ENCODE results near the gene GFOD1. TPM values are rescaled to one million over a fixed set of nuclear protein-coding genes. Genes with fewer than 3 reads are reported as not detected.

GFOD1 gene
- total and polyA plus RNA-seq, 7 donors: 5.9 to 34.2 (median 16.7) TPM

DNA sequence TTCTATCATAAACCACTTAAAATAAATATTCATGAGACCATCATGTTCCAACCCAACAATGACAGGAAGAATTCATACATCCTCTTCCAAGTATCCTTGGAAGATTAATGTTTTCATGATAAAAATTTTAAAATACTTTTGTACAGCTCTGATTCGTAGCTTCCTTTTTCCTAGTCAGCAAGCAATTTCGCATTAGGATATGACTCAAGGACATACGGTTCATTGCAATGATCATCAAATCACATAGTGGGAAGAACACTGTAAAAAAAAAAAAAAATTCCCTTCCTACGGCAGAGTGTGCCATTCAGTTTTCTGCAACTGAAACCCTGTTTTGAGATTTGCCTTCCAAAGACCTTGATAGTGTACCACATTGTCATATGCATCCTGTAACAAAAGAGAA lies 35.3 kb upstream of the GFOD1 start:
- TF ChIP-seq, protein P1, sequence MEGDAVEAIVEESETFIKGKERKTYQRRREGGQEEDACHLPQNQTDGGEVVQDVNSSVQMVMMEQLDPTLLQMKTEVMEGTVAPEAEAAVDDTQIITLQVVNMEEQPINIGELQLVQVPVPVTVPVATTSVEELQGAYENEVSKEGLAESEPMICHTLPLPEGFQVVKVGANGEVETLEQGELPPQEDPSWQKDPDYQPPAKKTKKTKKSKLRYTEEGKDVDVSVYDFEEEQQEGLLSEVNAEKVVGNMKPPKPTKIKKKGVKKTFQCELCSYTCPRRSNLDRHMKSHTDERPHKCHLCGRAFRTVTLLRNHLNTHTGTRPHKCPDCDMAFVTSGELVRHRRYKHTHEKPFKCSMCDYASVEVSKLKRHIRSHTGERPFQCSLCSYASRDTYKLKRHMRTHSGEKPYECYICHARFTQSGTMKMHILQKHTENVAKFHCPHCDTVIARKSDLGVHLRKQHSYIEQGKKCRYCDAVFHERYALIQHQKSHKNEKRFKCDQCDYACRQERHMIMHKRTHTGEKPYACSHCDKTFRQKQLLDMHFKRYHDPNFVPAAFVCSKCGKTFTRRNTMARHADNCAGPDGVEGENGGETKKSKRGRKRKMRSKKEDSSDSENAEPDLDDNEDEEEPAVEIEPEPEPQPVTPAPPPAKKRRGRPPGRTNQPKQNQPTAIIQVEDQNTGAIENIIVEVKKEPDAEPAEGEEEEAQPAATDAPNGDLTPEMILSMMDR (IDR thresholded peaks at IDR 0.05): no peak
- no peaks in the 10 kb centered on the region for H3K36me3 ChIP-seq (ENCODE audit: insufficient read depth in 1 of 2, low read depth in 1 of 2)
- peak overlapping the region; percentile 93 for H3K27ac ChIP-seq
- no peaks in the 10 kb centered on the region for H3K27me3 ChIP-seq (ENCODE audit: insufficient read depth in 3 of 3, low read length in 2 of 3)
- DNase-seq: no peak
- H3K4me1 ChIP-seq: peaks cover 43% of the 10 kb centered on the region
- no peak overlapping the region for H3K4me3 ChIP-seq
- intact Hi-C loops (cut with DNase I): loop anchor here in 1 of 2 donors (5.0 kb wide), 1 partner anchor 35 kb away; the partner anchor contains the start of gene GFOD1
- 66 to 77% (median 73%) methylated on average over 4 of the region's 4 CpGs for WGBS, 3 donors
- no peaks in the 10 kb centered on the region for H3K9me3 ChIP-seq
- no peak for ATAC-seq

GRCh38 chr6:13519839-13520238 lies 32.4 kb upstream of the GFOD1 start:
- no peaks in the 10 kb centered on the region for H3K27me3 ChIP-seq (ENCODE audit: insufficient read depth in 3 of 3, low read length in 2 of 3)
- H3K27ac ChIP-seq: no peak overlapping the region
- intact Hi-C loops (cut with DNase I): loop anchor here in 1 of 2 donors (5.0 kb wide), 1 partner anchor 33 kb away; the partner anchor contains the start of gene GFOD1
- no peak for DNase-seq
- H3K4me3 ChIP-seq: no peak overlapping the region
- ATAC-seq: no peak
- H3K9me3 ChIP-seq: no peaks in the 10 kb centered on the region
- WGBS, 3 donors: 88 to 93% (median 92%) methylated on average over 4 of the region's 4 CpGs
- TF ChIP-seq, protein P1 (IDR thresholded peaks at IDR 0.05): no peak
- no peaks in the 10 kb centered on the region for H3K36me3 ChIP-seq (ENCODE audit: insufficient read depth in 1 of 2, low read depth in 1 of 2)
- peaks cover 20% of the 10 kb centered on the region for H3K4me1 ChIP-seq

GRCh38 chr6:13517116-13517515 lies 29.7 kb upstream of the GFOD1 start:
- intact Hi-C loops (cut with DNase I): no loop called here
- no peak for ATAC-seq
- Histone ChIP-seq H3K27me3 (ENCODE audit: insufficient read depth in 3 of 3, low read length in 2 of 3) (no peaks in the 10 kb centered on the region), H3K4me3 (no peak overlapping the region), H3K4me1 (no peaks in the 10 kb centered on the region), H3K36me3 (ENCODE audit: insufficient read depth in 1 of 2, low read depth in 1 of 2) (no peaks in the 10 kb centered on the region), H3K9me3 (no peaks in the 10 kb centered on the region), H3K27ac (no peak overlapping the region)
- TF ChIP-seq, protein P1 (IDR thresholded peaks at IDR 0.05): no peak
- no peak for DNase-seq
- WGBS, 3 donors: 67 to 79% (median 77%) methylated on average over 3 of the region's 3 CpGs

GRCh38 chr6:13515912-13516311 lies 28.5 kb upstream of the GFOD1 start:
- H3K4me1 ChIP-seq: no peaks in the 10 kb centered on the region
- H3K4me3 ChIP-seq: no peak overlapping the region
- DNase-seq (no peak), ATAC-seq (no peak)
- no peak overlapping the region for H3K27ac ChIP-seq
- no peaks in the 10 kb centered on the region for H3K36me3 ChIP-seq (ENCODE audit: insufficient read depth in 1 of 2, low read depth in 1 of 2)
- H3K9me3 ChIP-seq: no peaks in the 10 kb centered on the region
- WGBS, 3 donors: 79 to 83% (median 82%) methylated on average over 3 of the region's 3 CpGs
- intact Hi-C loops (cut with DNase I): no loop called here
- TF ChIP-seq, protein P1 (IDR thresholded peaks at IDR 0.05): no peak
- H3K27me3 ChIP-seq (ENCODE audit: insufficient read depth in 3 of 3, low read length in 2 of 3): no peaks in the 10 kb centered on the region

All from psoas muscle (tissue), 8 donors.